NCI-H460 (cell line): ENCODE data around the gene DTNBP1. TPM values are rescaled to one million over a fixed set of nuclear protein-coding genes. Genes with fewer than 3 reads are reported as not detected.

Experiments
- DNase-seq: peaks from one replicate; pipeline ENCODE4 v3.0.0-alpha.2; 2016; ENCODE audit warnings: low read depth; ENCODE audit errors: extremely low read depth
- total RNA-seq: library from RNA; depleted of rRNA; stranded (reverse); fragments of >200 nt; shearing (Covaris generic); gene quantifications from 2 replicates; pipeline ENCODE4 v1.2.3, GENCODE V29; 2014

Gene DTNBP1
- total RNA-seq, 1 experiment from 2014 or later, result 0.67 TPM

DNA sequence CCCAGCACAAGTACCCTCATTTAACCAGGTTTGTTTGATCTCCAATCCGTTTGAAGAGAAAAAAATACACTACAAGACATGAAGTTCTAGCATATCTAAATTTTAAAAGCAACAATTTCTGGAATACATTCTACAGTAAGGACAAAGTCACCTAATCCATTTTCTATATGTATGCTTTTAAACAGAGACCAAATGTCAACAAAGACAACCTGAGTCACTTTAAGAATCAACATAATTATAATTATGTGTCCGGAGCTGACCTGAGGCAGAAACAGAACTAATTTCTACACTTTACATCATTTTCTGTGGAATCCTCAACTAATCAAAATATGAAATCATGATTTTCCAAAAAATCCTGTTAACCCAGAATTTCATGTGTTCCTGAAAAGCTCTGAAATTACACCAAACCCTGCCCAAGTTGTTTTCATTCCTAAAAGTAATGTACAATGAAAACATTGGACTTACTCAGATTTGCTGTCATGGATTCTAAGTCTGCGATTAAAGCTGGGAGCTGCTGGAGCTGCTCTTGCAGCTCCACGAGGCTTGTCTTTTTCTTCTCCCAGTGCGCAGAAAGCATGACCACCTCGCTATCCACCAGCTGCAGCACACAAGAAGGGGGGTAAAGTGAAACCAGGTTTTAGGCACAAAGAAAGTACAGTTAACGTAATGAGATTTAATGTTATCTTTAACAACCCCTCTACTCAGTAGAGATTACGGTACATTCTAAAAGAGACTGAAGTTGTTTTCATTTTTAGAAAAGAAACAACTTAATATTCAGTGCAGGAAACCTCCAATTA is 35.8 kb downstream of the DTNBP1 start:
- DNase-seq, result no peak

DNA sequence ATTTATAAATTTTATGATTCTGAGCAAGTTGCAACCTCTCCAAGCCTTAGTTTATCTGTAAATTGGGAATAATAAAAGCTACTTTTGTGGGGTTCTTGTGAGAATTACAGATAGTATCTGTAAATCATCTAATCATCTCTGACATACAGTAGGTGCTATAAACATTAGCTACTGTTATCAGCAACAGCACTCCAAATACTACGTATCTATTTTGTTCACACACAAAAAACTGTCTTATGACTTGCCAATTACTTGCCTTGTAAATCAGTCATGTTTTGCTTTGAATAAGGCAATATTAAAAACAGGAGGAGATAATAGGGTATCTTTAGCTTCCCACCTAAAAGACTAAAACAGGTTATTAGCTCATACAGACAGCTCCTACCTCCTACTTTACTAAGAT is 36.7 kb downstream of the DTNBP1 start:
- no peak for DNase-seq

DNA sequence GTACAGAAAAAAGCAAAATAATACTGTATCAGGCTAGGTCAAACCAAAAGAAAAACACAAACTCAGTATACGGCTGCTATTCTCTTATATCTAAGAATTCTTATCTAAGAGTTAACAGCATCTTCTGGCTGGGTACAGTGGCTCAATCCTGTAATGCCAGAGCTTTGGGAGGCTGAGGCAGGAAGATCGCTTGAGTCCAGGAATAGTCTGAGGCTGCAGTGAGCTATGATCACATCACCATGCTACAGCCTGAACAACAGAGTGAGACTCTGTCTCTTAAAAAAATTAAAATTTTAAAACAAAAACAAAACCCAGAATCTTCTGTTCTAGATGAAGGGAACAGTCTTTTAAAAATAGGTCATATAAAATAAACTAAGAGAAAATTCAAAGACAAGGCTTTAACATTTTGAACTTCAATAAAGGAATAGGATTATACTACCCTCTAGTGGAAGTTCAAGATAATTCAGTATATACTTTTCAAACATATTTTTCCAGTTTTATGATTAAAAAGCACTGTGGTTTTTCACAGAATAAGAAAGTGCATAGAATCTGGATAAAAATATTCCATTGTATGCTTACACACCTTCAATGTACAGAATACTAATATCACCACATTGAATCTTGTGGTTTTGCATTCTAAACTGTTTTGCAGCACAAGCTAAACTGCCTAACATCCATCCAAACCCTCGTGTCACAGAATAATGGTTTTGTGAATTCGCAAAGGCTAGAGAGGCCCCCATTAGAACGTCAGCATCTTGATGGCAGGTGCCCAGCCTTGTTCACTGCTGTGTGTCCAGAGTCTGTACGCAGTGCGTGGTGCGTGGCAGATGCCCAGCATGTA is 39.3 kb downstream of the DTNBP1 start:
- DNase-seq, result peak; percentile 1

DNA sequence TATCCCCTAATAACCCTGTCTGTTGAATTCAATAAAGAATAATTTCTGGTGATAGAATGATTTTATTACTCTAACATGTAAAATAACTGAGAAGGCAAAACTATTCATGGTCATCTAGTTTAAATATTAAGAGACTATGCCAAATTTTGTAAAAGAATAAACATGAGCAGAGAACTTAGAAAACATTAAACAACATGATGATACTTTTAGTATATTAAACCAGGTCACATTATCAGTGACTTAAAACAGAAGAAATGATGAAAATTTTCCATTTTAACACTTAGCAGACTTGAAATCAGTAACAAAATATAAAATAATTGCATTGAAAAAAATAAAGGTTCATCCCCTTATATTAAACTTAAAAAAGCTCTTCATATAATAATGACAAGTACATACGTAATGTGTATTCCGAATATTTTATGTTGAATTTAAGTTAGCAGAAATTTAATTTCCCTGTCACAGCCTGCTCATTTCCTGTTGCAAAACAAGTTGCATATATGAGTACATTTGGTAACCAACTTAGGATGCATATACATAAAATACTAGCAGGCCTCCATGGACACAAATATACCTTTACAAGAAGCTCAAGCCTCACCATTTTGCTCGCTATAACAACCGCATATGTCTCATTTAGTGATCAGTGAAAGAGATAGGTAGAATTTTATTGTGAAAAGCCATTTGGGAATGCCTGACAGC is 40.6 kb downstream of the DTNBP1 start:
- no peak for DNase-seq

DNA sequence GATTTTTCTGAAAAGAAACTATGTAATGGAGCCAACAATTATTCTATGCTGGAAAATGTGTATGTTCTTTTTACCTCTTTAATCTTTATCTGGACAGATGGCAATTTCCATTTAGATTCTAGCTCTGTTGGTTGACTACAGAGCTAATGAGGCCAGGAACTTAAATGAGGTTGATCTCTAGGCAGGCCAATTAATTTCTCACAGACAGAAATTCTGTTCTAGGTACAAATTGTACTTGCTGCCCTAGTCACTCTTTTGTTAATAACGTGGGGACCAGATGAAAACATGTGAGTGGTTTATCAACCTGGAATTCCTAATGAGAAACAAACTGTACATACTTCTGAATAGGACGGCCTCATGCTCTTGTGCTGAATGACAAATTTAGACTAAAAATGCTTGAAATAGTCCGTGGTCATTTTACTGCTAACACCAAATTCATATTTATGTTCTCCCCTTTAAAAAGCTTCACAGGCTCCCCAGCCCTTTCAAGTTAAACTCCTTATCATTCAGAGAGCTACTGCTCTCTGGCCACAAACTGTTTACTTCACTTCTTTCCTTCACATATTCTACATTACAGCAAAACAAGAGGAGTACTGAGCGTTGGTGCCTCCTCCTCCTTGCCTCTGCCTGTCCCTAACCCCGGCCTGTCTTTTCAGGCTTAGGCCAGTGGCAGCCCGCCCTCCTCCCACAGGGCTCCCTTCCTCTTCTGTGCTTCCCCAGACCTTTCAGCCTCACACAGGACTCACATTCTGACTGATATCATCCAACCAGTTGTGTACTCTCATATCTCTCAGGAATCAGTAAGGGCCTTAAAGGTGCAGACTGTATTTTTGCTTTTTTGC is 41.4 kb downstream of the DTNBP1 start:
- no peak for DNase-seq

DNA sequence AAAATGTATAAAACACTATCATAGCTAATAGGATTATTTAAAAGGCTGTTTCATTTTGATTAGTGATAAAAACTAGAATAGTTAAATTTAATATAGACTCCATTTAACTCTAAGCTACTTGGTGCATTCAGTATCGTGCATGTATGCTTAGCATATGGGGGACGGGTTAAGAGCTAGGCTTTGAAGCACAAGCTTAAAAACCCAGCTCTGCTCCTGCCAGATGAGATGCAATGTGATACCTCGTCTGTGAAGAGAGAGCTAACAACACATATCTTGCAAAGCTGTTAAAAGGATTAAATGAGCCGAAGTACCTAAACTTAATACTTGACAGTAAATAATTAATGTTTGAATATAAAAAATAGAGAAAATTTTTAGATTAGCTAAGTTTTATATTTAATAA is 42.2 kb downstream of the DTNBP1 start:
- no peak for DNase-seq

DNA sequence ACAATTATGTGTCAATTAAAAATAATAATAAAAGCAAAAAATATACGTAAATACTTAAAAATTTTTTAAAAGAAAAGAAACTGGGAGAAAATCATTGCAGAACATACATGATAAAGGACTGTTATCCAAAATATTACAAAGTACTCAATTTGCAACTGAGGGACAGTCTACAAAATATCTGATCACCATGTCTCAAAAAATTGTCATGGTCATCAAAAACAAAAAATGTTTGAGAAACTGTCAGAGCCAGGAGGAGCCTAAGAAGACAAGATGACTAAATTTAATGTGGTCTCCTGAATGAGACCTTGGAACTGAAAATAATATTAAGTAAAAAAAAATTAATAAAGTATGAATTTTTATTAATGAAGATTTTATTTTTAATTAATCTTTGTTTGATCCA is 43.5 kb downstream of the DTNBP1 start:
- no peak for DNase-seq

DNA sequence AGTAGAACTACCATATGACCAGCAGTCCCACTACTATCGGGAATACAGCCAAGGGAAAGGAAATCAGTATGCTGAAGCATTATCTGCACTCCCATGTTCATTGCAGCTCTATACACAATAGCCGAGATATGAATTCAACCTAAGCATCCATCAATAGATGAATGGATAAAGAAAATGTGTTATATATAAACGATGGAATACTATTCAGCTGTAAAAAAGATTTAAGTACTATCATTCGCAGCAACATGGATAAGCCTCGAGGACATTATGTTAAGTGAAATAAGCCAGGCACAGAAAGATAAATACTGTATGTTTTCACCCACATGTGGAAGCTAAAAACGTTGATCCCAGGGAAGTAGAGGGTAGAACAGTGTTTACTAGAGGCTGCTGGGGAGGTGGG is 44.1 kb downstream of the DTNBP1 start:
- DNase-seq, result no peak

DNA sequence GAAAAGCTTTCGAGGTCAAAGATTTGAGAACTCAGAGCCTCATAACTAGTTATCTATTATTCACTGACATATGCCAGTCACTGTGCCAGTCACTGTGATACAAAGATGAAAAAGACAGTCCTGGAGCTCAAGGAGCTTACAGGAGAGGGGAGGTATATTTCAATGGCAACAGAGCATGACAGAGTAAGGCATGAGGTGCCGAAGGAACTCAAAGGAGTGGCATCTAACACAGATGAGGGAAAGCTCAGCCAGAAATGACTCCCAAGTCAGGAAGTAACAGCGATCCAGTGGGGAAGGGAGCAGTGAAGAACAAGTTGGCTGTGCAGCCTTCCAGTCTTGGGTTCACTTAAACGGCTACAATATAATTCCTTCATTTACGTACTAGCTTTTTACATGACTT is 46.6 kb downstream of the DTNBP1 start:
- no peak for DNase-seq

DNA sequence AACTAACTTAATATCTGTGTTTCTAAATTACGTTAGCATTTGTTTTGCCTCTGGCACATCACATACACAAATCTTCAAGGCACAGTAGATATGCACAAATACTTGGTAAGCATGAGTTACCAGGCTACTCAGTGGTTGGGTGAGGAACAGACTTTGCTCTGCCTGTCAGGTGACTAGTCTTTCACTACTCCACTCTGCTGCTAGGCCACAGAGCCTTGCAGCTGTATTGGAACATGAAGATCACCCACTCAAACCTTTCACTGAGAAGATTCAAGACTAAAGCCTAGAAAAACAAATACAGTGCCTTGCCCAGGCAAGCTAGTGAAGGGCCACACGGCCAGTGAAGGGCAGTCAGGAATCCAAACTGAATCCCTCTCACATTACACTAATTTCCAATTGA is 47.0 kb downstream of the DTNBP1 start:
- no peak for DNase-seq

DNA sequence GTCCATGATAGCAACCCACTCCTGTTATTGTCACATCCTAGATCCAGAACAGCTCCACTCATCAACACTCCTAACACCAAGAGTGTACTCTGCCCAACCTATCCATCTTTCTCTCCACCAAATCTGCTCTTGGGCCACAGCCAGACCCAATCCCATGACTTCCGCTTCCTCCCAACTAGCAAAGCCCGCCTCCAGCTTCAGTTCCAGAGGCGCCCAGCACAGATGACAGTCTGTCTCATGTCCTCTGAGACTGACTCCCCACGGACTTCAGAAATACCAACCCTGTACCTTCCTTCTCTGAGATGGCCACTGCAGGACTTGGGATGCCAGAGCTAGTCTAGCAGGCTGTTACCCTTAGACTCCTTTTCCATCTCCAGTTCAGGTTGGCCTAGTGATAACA is 48.6 kb downstream of the DTNBP1 start:
- no peak for DNase-seq

DNA sequence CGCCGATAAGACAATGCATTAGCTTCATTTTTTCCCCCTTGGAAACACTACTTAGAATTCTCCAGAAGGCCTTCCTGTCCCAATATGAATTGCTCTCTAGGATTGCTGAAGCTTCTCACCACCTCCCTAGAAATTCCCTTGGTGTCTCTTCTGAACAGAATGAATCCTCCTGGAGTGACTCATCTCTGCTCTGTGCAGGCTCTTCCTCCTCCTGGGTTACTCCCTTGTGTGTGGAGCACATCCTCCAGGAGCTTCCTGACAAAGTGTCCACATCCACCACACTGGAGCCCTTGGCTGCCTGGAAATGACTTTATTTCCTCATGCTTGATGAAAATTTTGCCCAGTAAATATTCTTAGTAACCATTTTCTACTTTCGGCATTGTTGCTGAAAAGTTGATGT is 54.4 kb downstream of the DTNBP1 start:
- peak; percentile 1 for DNase-seq

DNA sequence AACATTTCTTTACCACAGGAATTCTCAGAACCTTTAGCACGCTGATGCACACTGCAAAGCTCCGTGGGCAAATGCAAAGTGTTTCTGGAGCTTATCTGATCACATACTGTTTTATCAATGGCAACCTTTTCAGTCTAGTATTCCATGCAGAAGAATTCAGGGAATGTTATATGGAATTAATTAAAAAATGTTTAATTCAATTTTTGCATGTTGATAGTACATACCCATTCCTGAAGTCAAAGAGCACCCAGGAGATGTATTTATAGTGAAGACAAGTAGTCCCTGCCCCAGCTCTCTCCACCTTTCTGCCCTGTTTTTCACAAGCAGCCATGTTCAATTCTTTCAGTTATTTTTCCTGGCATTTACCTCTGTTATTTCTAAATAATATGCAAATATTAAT is 55.2 kb downstream of the DTNBP1 start:
- DNase-seq, result no peak

DNA sequence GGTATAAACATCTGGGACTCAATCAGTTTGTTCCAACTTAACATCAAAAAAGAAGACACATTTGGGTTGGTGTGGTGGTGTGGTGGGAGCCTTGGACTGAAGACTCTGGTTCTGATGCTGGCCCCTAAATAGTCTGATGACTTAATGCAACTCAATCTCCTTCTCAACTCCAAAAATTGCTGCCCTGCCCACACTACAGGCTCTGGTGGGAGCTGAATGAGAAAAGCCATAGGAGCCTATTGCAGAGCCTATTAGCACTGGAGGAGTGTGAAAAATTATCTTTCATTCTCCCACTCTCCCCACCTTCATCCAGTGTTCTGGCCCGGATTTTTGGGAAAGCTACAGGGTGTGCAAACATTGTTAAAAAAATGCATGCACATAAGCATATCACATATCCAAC is 56.5 kb downstream of the DTNBP1 start:
- no peak for DNase-seq

DNA sequence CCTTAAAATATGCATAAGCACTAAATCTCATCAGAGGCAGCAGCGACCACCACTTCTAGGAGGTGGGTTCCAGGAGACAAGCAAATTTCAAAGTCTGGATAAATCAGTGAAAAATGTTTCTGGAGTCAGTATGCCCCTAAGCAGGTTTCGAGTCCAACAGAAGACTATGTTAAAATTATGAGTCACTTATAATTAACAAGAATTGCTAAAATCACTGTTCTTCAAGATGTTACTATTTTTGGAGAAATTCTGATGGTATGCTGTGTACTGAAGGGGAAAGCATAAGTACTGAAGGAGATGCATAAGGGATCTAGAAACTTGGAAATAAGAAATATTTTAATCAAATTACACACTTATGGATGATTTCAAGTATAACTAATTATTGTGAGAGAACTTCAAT is 58.0 kb downstream of the DTNBP1 start:
- no peak for DNase-seq

DNA sequence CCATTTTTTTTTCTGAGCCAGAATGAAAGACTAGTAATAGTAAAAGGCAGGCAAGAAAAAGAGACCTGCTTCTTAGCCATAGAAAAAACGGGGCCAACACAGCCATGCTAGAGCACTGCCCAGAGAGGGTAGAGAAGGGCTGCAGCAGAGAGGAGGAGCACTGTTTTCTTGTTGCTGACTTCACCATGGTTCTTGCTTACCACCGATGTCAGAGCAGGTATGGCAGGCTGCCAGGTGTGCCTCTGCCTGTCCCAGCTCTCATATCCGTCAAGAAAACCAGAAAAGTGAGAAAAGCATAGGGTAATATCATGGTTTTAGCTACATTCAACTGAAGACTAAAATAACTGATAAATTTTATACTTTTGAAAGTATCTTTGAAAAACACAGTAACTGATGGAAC is 60.7 kb downstream of the DTNBP1 start:
- DNase-seq, result no peak

DNA sequence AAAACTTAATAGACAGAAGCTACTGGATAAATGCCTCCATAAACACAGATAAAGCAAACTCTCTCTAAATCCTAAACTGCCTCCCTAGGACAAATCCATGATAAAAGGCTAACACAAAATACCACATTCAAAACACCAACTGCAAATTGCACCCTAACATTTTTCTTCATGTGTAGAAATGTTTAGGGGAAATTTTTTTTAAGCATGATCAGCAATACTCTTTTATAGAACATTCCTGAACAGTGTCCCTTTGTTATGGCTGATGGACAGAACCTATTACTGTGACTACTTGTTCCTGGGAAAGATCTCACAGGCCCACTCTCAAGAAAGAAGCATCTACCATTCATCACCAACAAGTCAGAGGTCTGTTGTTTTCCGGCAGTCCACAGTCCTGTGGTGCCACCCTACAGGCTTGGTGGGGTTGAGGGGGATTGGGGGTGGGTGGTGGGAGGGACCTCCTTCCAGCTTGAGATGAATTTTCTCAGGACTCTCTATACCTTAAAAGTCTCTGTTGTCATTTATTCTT is 64.5 kb downstream of the DTNBP1 start:
- DNase-seq, result no peak

DNA sequence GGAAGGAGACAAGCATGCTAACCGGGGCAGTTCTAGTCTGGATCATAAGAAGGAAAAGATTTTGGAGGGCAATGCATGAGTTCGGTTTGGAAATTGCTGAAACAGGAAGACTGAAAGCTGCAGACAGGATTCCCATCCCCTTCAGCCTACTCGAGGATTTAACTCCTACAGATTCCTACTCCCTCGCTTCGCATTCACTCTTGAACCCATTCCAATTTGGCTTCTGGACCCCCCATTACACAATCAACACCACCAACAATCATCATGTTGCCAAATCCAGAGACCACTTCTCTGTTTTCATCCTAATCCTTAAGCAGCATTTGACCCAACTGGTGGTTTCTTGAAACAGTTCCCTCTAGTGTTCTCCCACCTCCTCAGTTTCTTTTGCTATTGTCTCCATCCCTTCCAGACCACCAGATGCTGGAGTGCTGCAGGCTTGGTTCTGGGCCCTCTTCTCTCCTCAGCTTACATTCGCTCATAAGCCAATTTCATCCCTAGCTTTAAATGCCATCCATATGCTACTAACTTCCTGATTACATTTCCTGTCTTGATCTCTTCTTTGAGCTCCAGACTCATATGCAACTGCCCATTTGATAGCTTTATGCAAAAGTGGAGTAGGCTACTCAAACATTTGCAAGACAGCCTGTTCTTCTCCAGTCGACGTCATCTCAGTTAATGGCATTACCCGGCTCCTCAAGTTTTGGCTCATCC is 66.5 kb downstream of the DTNBP1 start:
- no peak for DNase-seq

DNA sequence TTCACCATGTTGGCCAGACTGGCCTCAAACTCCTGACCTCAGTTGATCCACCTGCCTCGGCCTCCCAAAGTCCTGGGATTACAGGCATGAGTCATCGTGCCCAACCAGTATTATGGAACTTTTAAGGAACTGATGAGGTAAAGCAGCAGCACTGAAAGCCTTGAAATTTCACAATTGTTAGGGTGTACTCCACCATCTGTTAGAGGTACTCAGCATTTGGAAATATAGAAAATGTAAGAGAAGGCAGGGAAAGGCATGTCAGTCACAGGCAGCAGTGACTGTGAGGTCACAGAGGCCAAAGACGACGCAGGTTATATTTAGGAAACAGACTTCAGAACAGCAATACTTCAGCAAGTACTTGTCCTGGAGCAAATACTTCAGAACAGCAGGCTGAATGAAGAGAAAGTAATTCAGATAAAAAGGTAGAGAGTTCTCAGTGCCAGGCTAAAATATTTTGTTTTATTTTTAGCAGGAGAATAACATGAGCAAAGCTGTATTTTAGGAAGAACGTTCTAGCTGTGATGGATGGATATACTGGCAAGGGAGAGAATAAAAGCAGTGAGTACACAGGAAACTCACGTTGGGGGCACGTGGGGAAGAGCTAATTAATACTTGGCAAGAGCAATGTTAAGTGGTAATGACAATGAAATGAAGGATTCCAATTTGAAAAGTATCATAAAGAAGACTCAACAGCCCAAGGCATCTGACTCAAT is 67.2 kb downstream of the DTNBP1 start:
- no peak for DNase-seq
